HCT116 (cell line): ENCODE data around the gene SPAM1. TPM values are rescaled to one million over a fixed set of nuclear protein-coding genes. Genes with fewer than 3 reads are reported as not detected.

Source experiments
- ATAC-seq: fragments of 200-7000 bp; cut with Tn5 transposase; 2 replicates; pipeline ENCODE4 v1.9.1; 2020; ENCODE audit warnings: mild to moderate bottlenecking, moderate library complexity
- Bru-seq: library from RNA; stranded (reverse); fragments of 400-500 nt; gene quantifications from one replicate; lab custom pipeline; 2021; lab: Mats Ljungman, UMichigan
- BruChase-seq, 2 experiments: library from RNA; stranded (reverse); fragments of 400-500 nt; gene quantifications; one replicate each; lab custom pipeline; 2021; lab: Mats Ljungman, UMichigan
- BruUV-seq: library from RNA; stranded (reverse); fragments of 400-500 nt; replicated peaks from 2 replicates; lab custom pipeline; 2021; lab: Mats Ljungman, UMichigan
- CTCF ChIA-PET: fragments of 300-600 bp; sonication (Branson Sonifier 250); formaldehyde crosslinking; loops from one replicate; lab custom pipeline; 2021; ENCODE audit warnings: antibody characterized with exemption; lab: Charles Lee
- POLR2A ChIA-PET: fragments of 300-600, 350-600 bp; sonication (Branson Sonifier 250); formaldehyde crosslinking; loops from one replicate; lab custom pipeline; 2021; ENCODE audit warnings: antibody characterized with exemption; lab: Charles Lee
- RAD21 ChIA-PET, 2 experiments: fragments of 300-600 bp; sonication (Branson Sonifier 250); formaldehyde crosslinking; loops; one replicate each; lab custom pipeline; 2023; ENCODE audit warnings: low total read pairs in 2 of 2; ENCODE audit not compliant: uncharacterized antibody in 2 of 2, unreplicated experiment in 2 of 2, low non-redundant PET in 1 of 2; lab: Charles Lee
- DNase-seq: peaks from one replicate; pipeline ENCODE4 v3.0.0-alpha.2; 2010; ENCODE audit warnings: low read depth, low spot score
- H2AFZ ChIP-seq: fragments of 200-600 bp; shearing (Covaris generic), sonication (generic); 2 replicates; pipeline ENCODE4 v1.6.1; 2017; ENCODE audit warnings: low read depth, mixed run types, mixed read lengths, antibody characterized with exemption, low read length; ENCODE audit not compliant: poor library complexity, severe bottlenecking
- H3K27ac ChIP-seq: 2 replicates; pipeline ENCODE4 v1.5.1; 2012; ENCODE audit warnings: low read depth, low read length
- H3K27me3 ChIP-seq: fragments of 200-600 bp; sonication (generic); 2 replicates; pipeline ENCODE4 v1.6.1; 2016; ENCODE audit warnings: mixed run types, low read length, mixed read lengths; ENCODE audit not compliant: insufficient read depth
- H3K36me3 ChIP-seq, 2 experiments: fragments of 200-500 bp in 1 of 2; fragments of 200-600 bp in 1 of 2; sonication (Bioruptor generic) in 1 of 2; sonication (generic) in 1 of 2; 2 replicates each; pipeline versions ENCODE4 v1.5.1 to v1.6.1; 2014 to 2016; ENCODE audit warnings: low read length in 2 of 2, inconsistent platforms in 1 of 2, mixed read lengths in 1 of 2, mixed run types in 1 of 2; ENCODE audit not compliant: insufficient read depth in 2 of 2, control insufficient read depth in 1 of 2
- H3K4me1 ChIP-seq, 2 experiments: fragments of 200-600 bp in 1 of 2; sonication (generic) in 1 of 2; 2 replicates each; pipeline versions ENCODE4 v1.5.1 to v1.6.1; 2012 to 2017; ENCODE audit warnings: low read length in 2 of 2, inconsistent platforms in 1 of 2, mild to moderate bottlenecking in 1 of 2, mixed read lengths in 1 of 2, mixed run types in 1 of 2, moderate library complexity in 1 of 2; ENCODE audit not compliant: insufficient read depth in 2 of 2, control insufficient read depth in 1 of 2
- H3K4me2 ChIP-seq: fragments of 200-600 bp; sonication (generic); 2 replicates; pipeline ENCODE4 v1.6.1; 2017; ENCODE audit warnings: mixed run types, low read length, mixed read lengths
- H3K4me3 ChIP-seq, 2 experiments: fragments of 200-600 bp in 1 of 2; sonication (generic) in 1 of 2; replicated peaks in 1 of 2; 2 replicates each; pipeline ENCODE4 v1.5.1; 2011 to 2016; ENCODE audit warnings: low read length in 2 of 2, control low read depth in 1 of 2, low read depth in 1 of 2, mild to moderate bottlenecking in 1 of 2, mixed read lengths in 1 of 2, mixed run types in 1 of 2
- H3K79me2 ChIP-seq: fragments of 200-600 bp; sonication (generic); 2 replicates; pipeline ENCODE4 v1.6.1; 2017; ENCODE audit warnings: mild to moderate bottlenecking, mixed run types, low read length, moderate library complexity, mixed read lengths; ENCODE audit not compliant: insufficient read depth
- H3K9ac ChIP-seq: fragments of 200-600 bp; sonication (generic); 2 replicates; pipeline ENCODE4 v1.6.1; 2016; ENCODE audit warnings: low read length, mixed read lengths
- H3K9me2 ChIP-seq: fragments of 200-600 bp; sonication (generic), shearing (Covaris generic); 2 replicates; pipeline ENCODE4 v1.6.1; 2017; ENCODE audit warnings: mixed run types, mild to moderate bottlenecking, moderate library complexity; ENCODE audit not compliant: insufficient read depth
- H3K9me3 ChIP-seq, 2 experiments: fragments of 200-500 bp in 1 of 2; fragments of 200-600 bp in 1 of 2; sonication (Bioruptor generic) in 1 of 2; sonication (generic) in 1 of 2; 2 replicates each; pipeline ENCODE4 v1.6.1; 2014 to 2017; ENCODE audit warnings: low read length in 2 of 2, mixed read lengths in 2 of 2, inconsistent platforms in 1 of 2, low read depth in 1 of 2, mild to moderate bottlenecking in 1 of 2, mixed run types in 1 of 2, moderate library complexity in 1 of 2; ENCODE audit not compliant: control insufficient read depth in 1 of 2, insufficient read depth in 1 of 2
- H4K20me1 ChIP-seq: fragments of 200-600 bp; sonication (generic), shearing (Covaris generic); 2 replicates; pipeline ENCODE4 v1.6.1; 2017; ENCODE audit warnings: mixed run types, mild to moderate bottlenecking, moderate library complexity; ENCODE audit not compliant: insufficient read depth
- EGR1 ChIP-seq: IDR thresholded peaks from 2 replicates; pipeline ENCODE4 v1.6.1; 2012; ENCODE audit warnings: low read depth
- EZH2 ChIP-seq: fragments of 200-600 bp; sonication (generic); IDR thresholded peaks from 2 replicates; pipeline ENCODE4 v1.6.1; 2017; ENCODE audit warnings: antibody characterized with exemption, mixed run types
- JUND ChIP-seq: IDR thresholded peaks from 2 replicates; pipeline ENCODE4 v1.6.1; 2012
- POLR2A ChIP-seq: IDR thresholded peaks from 2 replicates; pipeline ENCODE4 v1.7.0; 2011; ENCODE audit warnings: borderline replicate concordance; ENCODE audit not compliant: insufficient read depth, insufficient read length; ENCODE audit errors: extremely low read depth
- REST ChIP-seq: IDR thresholded peaks from 2 replicates; pipeline ENCODE4 v1.6.1; 2012; ENCODE audit warnings: low read depth
- SIN3A ChIP-seq: IDR thresholded peaks from 2 replicates; pipeline ENCODE4 v1.6.1; 2012; ENCODE audit warnings: low read depth
- SP1 ChIP-seq: IDR thresholded peaks from 2 replicates; pipeline ENCODE4 v1.6.1; 2012; ENCODE audit warnings: low read depth
- SRF ChIP-seq: IDR thresholded peaks from 2 replicates; pipeline ENCODE4 v1.6.1; 2012; ENCODE audit warnings: low read depth
- TCF7L2 ChIP-seq: IDR thresholded peaks from 2 replicates; pipeline ENCODE4 v1.7.0; 2011; ENCODE audit warnings: borderline replicate concordance, inconsistent platforms; ENCODE audit not compliant: insufficient read depth, insufficient read length; ENCODE audit errors: extremely low read depth
- ZNF274 ChIP-seq: fragments of 200-500 bp; sonication (Bioruptor generic); IDR thresholded peaks from 2 replicates; pipeline ENCODE4 v1.6.1; 2014; ENCODE audit warnings: mild to moderate bottlenecking, low read depth, low read length, inconsistent platforms
- intact Hi-C: fragments of 100-400 bp; cut with micrococcal nuclease; formaldehyde crosslinking; loops from 2 replicates; pipeline ENCODE4 v1.10.0; 2022
- long read RNA-seq: library from polyadenylated mRNA; unstranded; transcript quantifications from one replicate; pipeline ENCODE4 v2.0.0, GENCODE V29; 2021; ENCODE audit not compliant: unreplicated experiment
- polyA plus RNA-seq: library from polyadenylated mRNA; unstranded; fragments of >200 nt; gene quantifications from 2 replicates; pipeline ENCODE4 v1.2.1, GENCODE V29; 2012; ENCODE audit warnings: missing spikeins
- total RNA-seq: library from RNA; stranded (reverse); gene quantifications from one replicate; pipeline ENCODE4 v1.2.1, GENCODE V29; 2021; ENCODE audit not compliant: unreplicated experiment

SPAM1 gene
- total RNA-seq: not detected
- not detected in 2 replicates for polyA plus RNA-seq
- Bru-seq, nascent RNA: percentile 4 among the genes with signal in this experiment
- BruChase-seq, experiment 1, labeled RNA remaining after a 6-hour chase: not detected
- BruChase-seq, experiment 2, labeled RNA remaining after a 2-hour chase: percentile 5 among the genes with signal in this experiment
- long read RNA-seq: 0 reads

GRCh38 chr7:123924941-123925340 is at the start of gene SPAM1:
SPAM1 (plus strand) TSS chr7:123925241; CDS start chr7:123953571, 28,330 bp downstream.
- H3K4me1 ChIP-seq: peaks cover 6 to 15% of the 10 kb centered on the region in 2 experiments; a peak in 3 of 4 replicates
- DNase-seq: no peak
- BruUV-seq: no TSS peak
- RAD21 ChIA-PET: no interaction called here
- H3K9ac ChIP-seq: no peak within 1 kb of the TSS
- no peaks in the 10 kb centered on the region for H3K9me2 ChIP-seq
- no peaks in the 10 kb centered on the region for H3K36me3 ChIP-seq
- no peak within 1 kb of the TSS for H3K4me3 ChIP-seq
- intact Hi-C loops: no loop called here
- H2AFZ ChIP-seq: no peak within 1 kb of the TSS
- no peak for TF ChIP-seq POLR2A
- TF ChIP-seq SRF: no peak
- TF ChIP-seq EGR1: no peak
- no peak for TF ChIP-seq JUND
- TF ChIP-seq SP1: no peak
- CTCF ChIA-PET: no interaction called here
- no peaks in the 10 kb centered on the region for H3K27me3 ChIP-seq
- no peaks in the 10 kb centered on the region for H3K79me2 ChIP-seq
- H3K27ac ChIP-seq: no peak within 1 kb of the TSS
- no peaks in the 10 kb centered on the region for H4K20me1 ChIP-seq
- no peak for ATAC-seq
- POLR2A ChIA-PET: no interaction called here
- no peaks in the 10 kb centered on the region for H3K9me3 ChIP-seq
- no peak within 1 kb of the TSS for H3K4me2 ChIP-seq

- Histone ChIP-seq H3K9me2 (no peaks in the 10 kb centered on the region), H3K9ac (no peak overlapping the region), H3K27me3 (no peaks in the 10 kb centered on the region), H3K4me2 (no peak overlapping the region), H3K27ac (no peak overlapping the region), H4K20me1 (no peaks in the 10 kb centered on the region), H3K36me3 (no peaks in the 10 kb centered on the region), H3K9me3 (no peaks in the 10 kb centered on the region), H3K4me1 (no peaks in the 10 kb centered on the region), H3K79me2 (no peaks in the 10 kb centered on the region), H3K4me3 (no peak overlapping the region), H2AFZ (no peak overlapping the region)
- DNase-seq: no peak
- BruUV-seq: no TSS peak
- CTCF ChIA-PET: no interaction called here
- TF ChIP-seq REST (no peak), ZNF274 (no peak), TCF7L2 (no peak), POLR2A (no peak), SRF (no peak), SIN3A (no peak), EZH2 (no peak)
- intact Hi-C loops: no loop called here
- POLR2A ChIA-PET: no interaction called here
- RAD21 ChIA-PET: no interaction called here
- ATAC-seq: no peak
Observed at GRCh38 chr7:123876557-123877256, 48.3 kb upstream of the SPAM1 start.
